Mesothelial cell of epicardium (in vitro differentiated cells): ENCODE results near the gene VWA5B1. TPM values are rescaled to one million over a fixed set of nuclear protein-coding genes. Genes with fewer than 3 reads are reported as not detected.

Experiments
- DNase-seq, 2 experiments: peaks; one replicate each; pipeline ENCODE4 v3.0.0; 2021; ENCODE audit warnings: low spot score in 2 of 2; ENCODE audit not compliant: unreplicated experiment in 2 of 2
- H3K27ac Mint-ChIP-seq: 2 replicates; pipeline ENCODE4 v1.8.0; 2021; ENCODE audit warnings: mixed read lengths
- H3K27me3 Mint-ChIP-seq: 2 replicates; pipeline ENCODE4 v1.8.0; 2021; ENCODE audit warnings: low read depth, mixed read lengths
- H3K36me3 Mint-ChIP-seq: 2 replicates; pipeline ENCODE4 v1.8.0; 2021; ENCODE audit warnings: mixed read lengths
- H3K4me1 Mint-ChIP-seq: 2 replicates; pipeline ENCODE4 v1.8.0; 2021; ENCODE audit warnings: mixed read lengths
- H3K4me3 Mint-ChIP-seq: 2 replicates; pipeline ENCODE4 v1.8.0; 2021; ENCODE audit warnings: mild to moderate bottlenecking, moderate library complexity, mixed read lengths
- H3K9me3 Mint-ChIP-seq: 2 replicates; pipeline ENCODE4 v1.8.0; 2021; ENCODE audit warnings: mixed read lengths
- CTCF ChIP-seq: fragments of 200-600 bp; sonication (generic); IDR thresholded peaks from one replicate; pipeline ENCODE4 v1.5.0; 2021; ENCODE audit warnings: antibody characterized with exemption; ENCODE audit not compliant: unreplicated experiment
- total RNA-seq: library from RNA; stranded (reverse); gene quantifications from 3 replicates; pipeline ENCODE4 v1.2.1, GENCODE V29; 2021

Gene VWA5B1
- total RNA-seq, 1 donor from 2014 or later = 0.25 TPM

DNA sequence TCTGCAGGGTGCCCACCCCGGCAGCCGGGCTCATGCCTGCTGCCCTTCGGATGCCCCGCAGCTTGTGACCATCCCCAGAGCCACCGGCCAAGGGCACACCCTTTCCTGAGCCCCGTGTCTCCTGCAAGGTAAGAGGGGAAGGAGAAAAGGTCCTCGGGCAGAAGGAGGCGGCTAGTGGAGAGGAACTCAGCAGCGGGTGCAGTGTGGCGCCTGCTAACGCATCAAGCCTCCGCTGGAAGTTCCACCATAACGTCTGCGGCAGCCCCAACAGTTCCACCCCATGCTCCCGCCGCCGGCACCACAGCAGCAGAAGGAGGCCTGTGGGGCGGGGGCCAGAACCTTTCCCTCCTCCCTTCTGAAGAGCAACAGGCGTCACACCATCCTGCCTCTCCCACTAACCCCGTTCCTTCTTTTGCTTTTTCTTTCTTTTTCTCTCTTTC is 990 bp downstream of the VWA5B1 start:
- H3K4me1 Mint-ChIP-seq = peaks cover 23% of the 10 kb centered on the region

GRCh38 chr1:20298626-20299025 is 8.0 kb downstream of the VWA5B1 start:
- H3K27me3 Mint-ChIP-seq = peaks cover 75% of the 10 kb centered on the region
- no peak overlapping the region for H3K27ac Mint-ChIP-seq
- no peaks in the 10 kb centered on the region for H3K9me3 Mint-ChIP-seq
- TF ChIP-seq CTCF = no peak
- no peak overlapping the region for H3K4me3 Mint-ChIP-seq
- no peaks in the 10 kb centered on the region for H3K36me3 Mint-ChIP-seq
- no peaks in the 10 kb centered on the region for H3K4me1 Mint-ChIP-seq
- no peak for DNase-seq

More for the DNA sequence above, 990 bp downstream of the VWA5B1 start:
- DNase-seq = no peak
- Mint-ChIP-seq H3K36me3 (no peaks in the 10 kb centered on the region), H3K9me3 (no peaks in the 10 kb centered on the region), H3K4me3 (peak overlapping the region; percentile 36), H3K27me3 (peaks cover 84% of the 10 kb centered on the region), H3K27ac (no peak overlapping the region)
- no peak for TF ChIP-seq CTCF

GRCh38 chr1:20301463-20302107 is 10.9 kb downstream of the VWA5B1 start:
- H3K27me3 Mint-ChIP-seq = peaks cover 82% of the 10 kb centered on the region
- H3K27ac Mint-ChIP-seq = no peak overlapping the region
- H3K4me1 Mint-ChIP-seq = no peaks in the 10 kb centered on the region
- no peaks in the 10 kb centered on the region for H3K9me3 Mint-ChIP-seq
- no peak for TF ChIP-seq CTCF
- H3K4me3 Mint-ChIP-seq = no peak overlapping the region
- H3K36me3 Mint-ChIP-seq = no peaks in the 10 kb centered on the region
- no peak for DNase-seq

DNA sequence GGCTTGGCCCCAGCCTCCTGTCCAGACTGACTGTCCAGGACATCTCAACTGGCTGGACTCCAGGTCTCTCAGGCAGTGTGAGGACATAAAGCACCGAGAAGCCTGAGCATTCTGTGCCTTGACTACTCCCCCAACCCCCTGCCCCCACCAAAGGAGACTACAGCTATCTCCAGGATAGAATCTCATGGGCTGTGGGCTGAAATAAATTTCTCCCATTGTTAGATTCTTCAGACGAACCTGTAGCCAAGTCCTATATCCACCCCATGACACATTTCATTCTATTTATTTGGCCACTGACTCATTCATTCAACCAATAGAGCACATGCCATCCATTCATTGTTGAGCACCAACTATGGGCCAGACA is 11.4 kb downstream of the VWA5B1 start:
- Mint-ChIP-seq H3K27me3 (peaks cover 78% of the 10 kb centered on the region), H3K27ac (no peak overlapping the region), H3K4me3 (no peak overlapping the region), H3K36me3 (no peaks in the 10 kb centered on the region), H3K4me1 (no peaks in the 10 kb centered on the region), H3K9me3 (no peaks in the 10 kb centered on the region)
- DNase-seq = no peak
- no peak for TF ChIP-seq CTCF

GRCh38 chr1:20307026-20307425 is 16.4 kb downstream of the VWA5B1 start:
- H3K4me1 Mint-ChIP-seq = peaks cover 7% of the 10 kb centered on the region
- H3K36me3 Mint-ChIP-seq = no peaks in the 10 kb centered on the region
- no peak overlapping the region for H3K4me3 Mint-ChIP-seq
- no peaks in the 10 kb centered on the region for H3K9me3 Mint-ChIP-seq
- H3K27me3 Mint-ChIP-seq = peaks cover 49% of the 10 kb centered on the region
- H3K27ac Mint-ChIP-seq = no peak overlapping the region
- DNase-seq = no peak
- TF ChIP-seq CTCF = no peak

DNA sequence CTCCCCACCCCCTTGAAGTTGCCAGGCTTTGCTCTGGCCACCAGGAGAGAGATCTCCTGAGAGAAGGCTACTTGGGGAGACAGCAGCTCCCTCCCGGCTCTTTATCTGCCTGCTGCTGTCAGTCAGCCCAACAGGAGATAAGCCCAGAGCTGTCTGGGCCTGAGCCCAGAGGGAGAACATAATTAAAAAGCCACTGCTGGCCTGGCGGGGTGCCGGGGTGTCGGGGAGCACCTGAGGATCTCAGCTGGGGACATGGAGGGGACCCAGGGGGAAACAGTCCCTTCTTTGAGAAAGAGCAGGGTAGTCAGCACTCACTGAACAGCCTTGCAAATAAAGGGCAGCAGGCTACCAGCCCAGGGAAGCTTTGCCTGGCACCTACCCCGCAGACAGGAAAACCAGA is 17.9 kb downstream of the VWA5B1 start:
- no peak for TF ChIP-seq CTCF
- DNase-seq = no peak
- H3K27ac Mint-ChIP-seq = no peak overlapping the region
- H3K9me3 Mint-ChIP-seq = no peaks in the 10 kb centered on the region
- H3K36me3 Mint-ChIP-seq = no peaks in the 10 kb centered on the region
- peaks cover 38% of the 10 kb centered on the region for H3K27me3 Mint-ChIP-seq
- peaks cover 7% of the 10 kb centered on the region for H3K4me1 Mint-ChIP-seq
- no peak overlapping the region for H3K4me3 Mint-ChIP-seq
